NCI-H1930 (cell line): ENCODE measurements around the gene PGAM1.
"Not testable (repeated sequence)": the region's sequence is repeated elsewhere in the genome, so short reads cannot be mapped to it uniquely, and the experiment has no call there.

Experiments
- DNase-seq, 2 experiments: peaks; one replicate each; lab custom pipeline; 2025; lab: John Stamatoyannopoulos, UW

The PGAM1 gene

GRCh38 chr10:97456686-97457065, 30.7 kb downstream of the PGAM1 start:
- DNase-seq, result no peak

- DNase-seq, result no peak
Measured at GRCh38 chr10:97459111-97459510, 33.1 kb downstream of the PGAM1 start.

- no peak for DNase-seq
Measured at GRCh38 chr10:97459933-97460332, 33.9 kb downstream of the PGAM1 start.

GRCh38 chr10:97462309-97462708, 36.3 kb downstream of the PGAM1 start:
- DNase-seq, result no peak

GRCh38 chr10:97463363-97464132, 37.6 kb downstream of the PGAM1 start:
- DNase-seq, result peak in 1 of 2 experiments; percentile 10

GRCh38 chr10:97464226-97464625, 38.2 kb downstream of the PGAM1 start:
- no peak for DNase-seq

- no peak for DNase-seq
Measured at GRCh38 chr10:97465982-97466381, 40.0 kb downstream of the PGAM1 start.

- no peak for DNase-seq
Measured at GRCh38 chr10:97466755-97467154, 40.8 kb downstream of the PGAM1 start.

- no peak for DNase-seq
Measured at GRCh38 chr10:97468162-97468561, 42.2 kb downstream of the PGAM1 start.

- not testable (repeated sequence) for DNase-seq
Measured at GRCh38 chr10:97468781-97469180, 42.8 kb downstream of the PGAM1 start.

GRCh38 chr10:97474918-97475317, 48.9 kb downstream of the PGAM1 start:
- no peak for DNase-seq

GRCh38 chr10:97475936-97476594, 50.1 kb downstream of the PGAM1 start:
- no peak for DNase-seq

GRCh38 chr10:97479410-97479809, 53.4 kb downstream of the PGAM1 start:
- DNase-seq, result not testable (repeated sequence)

GRCh38 chr10:97479939-97480338, 53.9 kb downstream of the PGAM1 start:
- DNase-seq, result no peak

GRCh38 chr10:97481071-97481470, 55.1 kb downstream of the PGAM1 start:
- no peak for DNase-seq

GRCh38 chr10:97482381-97482780, 56.4 kb downstream of the PGAM1 start:
- DNase-seq, result no peak
